ENCODE measurements around the gene ADGRA1.
"Not testable (repeated sequence)": the region's sequence is repeated elsewhere in the genome, so short reads cannot be mapped to it uniquely, and the experiment has no call there.

The ADGRA1 gene

GRCh38 chr10:133143546-133143945, 55.8 kb downstream of the ADGRA1 start:
- H3K4me3 ChIP-seq (ENCODE audit: low read depth, low read length): no peak overlapping the region
- DNase-seq (ENCODE audit: low read depth): no peak
- TF ChIP-seq CTCF (conservative IDR thresholded peaks at IDR 0.05; ENCODE audit: low read depth, low read length): no peak

- no peak for TF ChIP-seq CTCF (conservative IDR thresholded peaks at IDR 0.05; ENCODE audit: low read depth, low read length)
- H3K4me3 ChIP-seq (ENCODE audit: low read depth, low read length): no peak overlapping the region
- no peak for DNase-seq (ENCODE audit: low read depth)
Observed at GRCh38 chr10:133144771-133145170, 57.0 kb downstream of the ADGRA1 start.

DNA sequence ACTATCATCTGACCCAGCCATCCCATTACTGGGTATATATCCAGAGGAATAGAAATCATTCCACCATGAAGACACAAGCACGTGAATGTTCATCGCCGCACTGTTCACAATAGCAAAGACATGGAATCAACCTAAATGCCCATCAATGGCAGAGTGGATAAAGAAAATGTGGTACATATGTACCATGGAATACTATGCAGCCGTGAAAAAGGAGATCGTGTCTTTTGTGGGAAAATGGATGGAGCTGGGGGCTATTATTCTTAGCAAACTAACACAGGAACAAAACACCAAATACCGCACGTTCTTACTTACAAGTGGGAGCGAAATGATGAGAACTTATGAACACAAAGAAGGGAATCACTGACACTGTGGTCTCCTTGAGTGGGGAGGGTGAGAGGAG, 62.5 kb downstream of the ADGRA1 start:
- no peak overlapping the region for H3K4me3 ChIP-seq (ENCODE audit: low read depth, low read length)
- no peak for DNase-seq (ENCODE audit: low read depth)
- TF ChIP-seq CTCF (conservative IDR thresholded peaks at IDR 0.05; ENCODE audit: low read depth, low read length): no peak

DNA sequence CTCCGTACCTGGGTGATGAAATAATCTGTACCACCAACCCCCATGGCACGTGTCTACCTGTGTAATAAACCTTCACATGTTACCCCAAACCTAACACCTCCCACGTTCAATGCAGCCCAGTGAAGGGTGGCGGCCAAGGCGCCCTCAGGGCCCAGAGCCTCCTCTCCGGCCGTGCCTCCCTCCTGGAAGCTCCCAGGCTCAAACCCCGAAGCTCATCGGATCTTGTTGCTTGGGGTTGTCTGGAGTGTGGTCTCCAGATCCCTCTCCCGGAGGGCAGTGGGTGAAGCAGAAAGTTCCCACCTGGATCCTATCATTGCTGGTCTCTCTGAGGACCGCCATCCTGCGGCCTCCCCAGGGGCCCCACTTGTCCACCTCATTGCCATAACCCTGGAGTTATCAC, 62.9 kb downstream of the ADGRA1 start:
- TF ChIP-seq CTCF (conservative IDR thresholded peaks at IDR 0.05; ENCODE audit: low read depth, low read length): no peak
- no peak overlapping the region for H3K4me3 ChIP-seq (ENCODE audit: low read depth, low read length)
- no peak for DNase-seq (ENCODE audit: low read depth)

DNA sequence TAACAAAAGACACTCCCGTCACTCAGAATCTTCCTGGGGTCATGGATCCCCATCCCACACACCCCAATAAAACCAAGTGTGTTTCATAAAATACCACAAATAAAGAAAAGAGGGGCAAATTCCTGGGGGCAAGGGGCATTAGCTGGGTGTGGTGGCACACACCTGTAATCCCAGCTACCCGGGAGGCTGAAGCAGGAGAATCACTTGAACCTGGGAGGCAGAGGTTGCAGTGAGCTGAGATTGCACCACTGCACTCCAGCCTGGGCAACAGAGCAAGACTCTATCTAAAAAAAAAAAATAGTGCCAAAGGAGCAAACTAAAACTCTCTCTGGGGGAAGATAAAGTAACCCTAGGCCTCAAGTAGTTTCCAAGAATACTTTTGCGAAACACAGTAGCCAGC, 63.3 kb downstream of the ADGRA1 start:
- not testable (repeated sequence) for H3K4me3 ChIP-seq (ENCODE audit: low read depth, low read length); DNase-seq (ENCODE audit: low read depth)

DNA sequence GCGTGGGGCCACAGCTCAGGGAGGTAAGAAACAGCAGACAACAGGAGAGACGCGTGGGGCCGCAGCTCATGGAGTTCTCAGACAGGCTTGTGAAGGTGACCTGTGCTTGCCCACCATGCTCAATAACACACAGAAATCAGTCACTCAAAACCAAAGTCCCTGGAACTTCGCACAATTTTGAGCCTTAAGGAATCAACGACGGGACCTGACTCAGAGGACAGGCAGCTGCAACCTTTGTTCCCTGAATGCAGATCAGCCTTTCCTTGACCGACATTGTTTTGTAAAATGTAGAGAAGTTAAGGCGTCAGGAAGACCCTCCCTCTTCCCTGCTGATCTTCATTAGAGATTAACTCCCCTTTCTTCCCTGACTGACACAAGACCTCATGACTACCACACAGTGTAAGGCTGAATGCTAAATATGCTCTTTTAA, 63.8 kb downstream of the ADGRA1 start:
- no peak for TF ChIP-seq CTCF (conservative IDR thresholded peaks at IDR 0.05; ENCODE audit: low read depth, low read length)
- no peak for DNase-seq (ENCODE audit: low read depth)
- H3K4me3 ChIP-seq (ENCODE audit: low read depth, low read length): no peak overlapping the region

- no peak for TF ChIP-seq CTCF (conservative IDR thresholded peaks at IDR 0.05; ENCODE audit: low read depth, low read length)
- no peak for DNase-seq (ENCODE audit: low read depth)
- no peak overlapping the region for H3K4me3 ChIP-seq (ENCODE audit: low read depth, low read length)
Observed at GRCh38 chr10:133154411-133154810, 66.7 kb downstream of the ADGRA1 start.

Data from choroid plexus epithelial cell (primary cell).